ENCODE results near the gene GP1BB.

GP1BB gene

DNA sequence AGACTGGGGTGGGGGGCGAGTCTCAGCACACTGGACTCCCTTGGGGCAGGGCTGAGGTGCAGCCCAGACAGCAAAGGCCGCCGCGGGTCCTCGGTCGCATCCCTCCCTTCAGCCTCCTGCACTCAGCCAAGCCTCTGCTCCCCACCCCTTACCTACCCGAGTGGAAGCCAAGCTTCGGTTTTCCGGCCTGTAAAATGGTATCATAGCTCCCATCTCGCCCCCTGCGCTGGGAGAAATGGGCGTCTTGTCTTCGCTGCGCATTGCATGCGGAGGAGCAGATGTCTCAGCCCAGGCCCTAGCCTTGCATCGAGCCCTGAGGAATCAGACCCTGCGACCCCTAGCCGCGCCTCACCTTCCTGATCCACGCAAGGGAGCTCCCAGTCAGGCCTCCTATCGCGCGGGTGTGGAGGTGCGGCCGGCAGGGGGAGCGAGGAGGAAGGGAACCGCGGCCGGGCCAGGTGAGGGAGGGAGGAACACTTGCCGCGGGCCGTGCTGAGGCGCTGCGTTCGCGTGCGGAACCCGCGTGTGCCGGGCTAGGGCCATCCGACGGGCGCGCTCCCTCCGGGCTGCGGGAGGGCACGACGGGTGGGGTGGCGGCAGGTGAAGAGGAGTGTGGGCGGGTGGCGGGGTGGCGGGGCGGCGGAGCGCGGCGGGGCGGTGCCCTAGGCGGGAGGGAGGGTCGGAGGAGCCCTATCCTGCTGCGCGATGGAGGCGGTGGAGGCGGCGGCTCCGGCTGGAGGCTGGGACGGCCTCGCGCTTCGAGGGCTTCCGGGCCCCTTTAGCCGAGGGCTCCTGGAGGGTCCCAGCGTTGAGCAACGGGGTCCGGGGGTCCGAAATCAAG lies 33.2 kb downstream of the GP1BB start:
- peak; percentile 68 to 74 for DNase-seq

DNA sequence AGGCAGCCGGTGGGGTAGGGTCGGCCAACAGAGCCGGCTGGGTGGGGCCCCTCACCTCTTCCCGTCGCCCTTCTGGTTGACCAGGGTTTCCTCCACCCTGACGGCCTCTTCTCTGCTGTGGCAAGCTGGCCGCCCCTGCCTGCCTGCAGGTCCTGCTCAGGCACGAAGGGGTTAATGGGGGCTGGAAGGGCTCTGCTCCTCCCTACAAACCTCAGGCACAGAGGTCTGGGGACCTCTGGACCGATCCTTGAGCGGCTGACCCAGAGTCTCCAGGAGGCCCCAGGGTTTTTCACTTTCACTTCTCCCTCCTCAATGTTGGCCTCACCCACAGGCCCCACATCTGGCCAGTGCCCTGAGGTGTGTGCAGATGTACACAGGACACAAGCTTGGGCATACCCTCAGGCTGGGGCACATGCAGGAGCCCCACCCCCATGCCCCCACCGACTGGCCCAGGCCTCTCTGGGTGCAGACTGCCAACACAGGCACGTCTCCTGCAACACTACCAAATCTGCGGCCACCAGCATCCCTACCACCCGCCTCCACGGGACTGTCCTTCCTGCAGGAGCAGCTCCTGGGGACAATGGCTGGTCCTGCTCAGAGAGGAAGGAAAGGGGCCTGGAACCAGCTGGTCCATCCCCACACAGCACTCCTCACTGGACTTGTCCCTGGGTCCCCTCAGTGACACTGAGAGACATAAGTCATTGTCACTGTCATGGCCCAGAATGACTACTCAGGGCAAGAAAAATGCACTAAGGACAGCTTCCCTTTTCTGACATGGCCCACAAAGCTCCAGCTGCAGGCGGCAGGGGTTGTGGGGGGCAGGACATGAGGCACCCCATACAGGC lies 34.0 kb downstream of the GP1BB start:
- DNase-seq: no peak

DNA sequence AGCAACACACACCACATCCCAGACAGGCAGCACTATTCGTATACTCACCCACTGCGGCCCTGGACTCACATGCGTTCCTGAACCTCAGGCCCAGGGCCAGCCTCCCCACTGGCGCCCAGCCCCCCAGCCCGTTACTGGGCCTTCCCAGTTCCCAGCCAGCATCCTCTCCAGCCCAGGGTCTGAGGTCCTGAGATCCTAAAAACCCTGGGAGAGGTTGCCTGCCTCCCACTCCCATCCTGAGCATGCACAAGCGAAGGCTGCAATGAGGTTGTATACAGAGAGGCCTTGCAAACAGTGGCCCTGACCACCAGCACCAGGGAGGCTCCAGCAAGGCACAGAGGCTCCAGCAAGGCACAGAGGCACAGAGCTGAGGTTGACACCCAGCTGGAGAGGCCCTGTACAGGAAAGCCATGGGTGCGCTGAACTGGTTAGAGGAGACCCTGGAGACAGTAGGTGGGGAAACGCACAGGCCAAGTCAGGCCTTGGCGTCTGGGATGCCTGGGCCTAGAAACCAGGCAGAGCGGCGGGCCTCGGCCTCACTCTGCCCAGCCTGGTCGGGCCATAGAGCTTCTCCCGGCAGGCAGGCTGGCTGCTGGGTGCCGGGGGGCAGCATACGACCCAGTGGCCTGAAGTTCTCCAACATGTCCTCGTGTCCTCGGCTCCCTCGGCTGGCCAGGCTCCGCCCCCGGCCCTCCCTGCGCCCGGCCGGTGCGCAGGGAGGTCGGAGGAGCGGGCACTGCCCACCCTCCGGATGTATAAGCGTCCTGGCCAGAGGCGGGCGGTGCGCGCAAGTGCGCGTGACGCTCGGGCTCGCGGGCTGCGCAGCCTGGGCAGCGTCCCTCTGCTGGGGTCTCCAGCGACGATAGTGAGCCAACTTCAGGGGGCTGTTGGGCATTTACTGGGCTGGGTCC lies 34.9 kb downstream of the GP1BB start:
- DNase-seq: no peak

DNA sequence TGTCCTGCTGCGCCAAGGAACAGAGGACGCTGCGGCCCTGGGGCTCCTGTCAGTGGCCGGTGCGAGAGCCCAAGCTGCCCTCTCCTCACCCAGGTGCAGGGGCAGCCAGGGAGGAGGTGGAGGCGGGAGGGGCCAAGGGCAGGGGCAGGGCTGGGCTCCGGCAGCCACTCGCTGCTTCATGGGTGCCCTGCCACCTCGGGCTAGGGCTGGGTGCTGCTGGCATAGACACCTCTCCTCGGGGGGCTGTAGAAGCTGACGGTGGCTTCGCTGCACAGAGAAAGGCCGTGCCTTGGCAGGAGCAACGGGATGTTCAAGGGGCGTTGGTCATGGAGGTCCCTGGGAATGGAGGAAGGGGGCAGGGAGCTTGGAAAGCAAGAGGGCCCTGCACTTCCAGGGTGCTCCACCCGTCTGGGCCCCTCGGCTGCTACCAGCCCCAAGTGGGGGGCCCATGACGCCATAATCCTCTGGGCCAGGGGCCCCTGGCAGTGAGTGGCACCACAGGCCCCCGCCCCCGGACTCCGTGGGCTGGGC lies 35.6 kb downstream of the GP1BB start:
- no peak for DNase-seq

DNA sequence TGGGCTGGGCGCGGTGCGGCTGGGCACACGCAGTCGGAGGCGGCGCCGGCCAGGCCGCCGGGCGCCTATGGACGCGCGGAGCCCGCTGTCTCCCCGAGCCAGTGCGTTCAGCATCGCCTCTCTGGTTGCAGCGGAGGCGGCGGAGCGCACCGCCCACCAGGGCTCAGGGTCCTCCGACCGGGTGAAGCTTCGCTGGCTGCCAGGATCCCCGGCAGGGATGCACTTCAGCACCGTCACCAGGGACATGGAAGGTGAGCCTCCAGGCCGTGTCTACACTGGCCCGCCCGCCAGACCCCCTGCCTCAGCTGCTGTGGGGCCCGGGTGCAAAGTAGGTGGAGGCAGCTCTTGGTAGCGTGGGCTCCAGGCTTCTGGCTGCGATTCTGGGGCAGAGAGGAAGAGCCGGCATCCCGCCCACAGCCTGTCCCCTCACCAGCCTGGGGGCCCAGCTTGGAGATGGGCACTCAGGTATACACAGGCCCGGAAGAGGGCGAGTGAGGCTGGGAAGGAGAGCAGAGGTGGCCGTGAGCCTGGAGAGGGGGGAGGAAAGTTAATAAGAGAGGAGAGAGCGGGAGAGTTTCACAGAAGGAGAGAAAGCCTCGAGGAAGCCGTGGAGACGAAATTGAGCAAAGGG lies 36.2 kb downstream of the GP1BB start:
- DNase-seq: no peak

DNA sequence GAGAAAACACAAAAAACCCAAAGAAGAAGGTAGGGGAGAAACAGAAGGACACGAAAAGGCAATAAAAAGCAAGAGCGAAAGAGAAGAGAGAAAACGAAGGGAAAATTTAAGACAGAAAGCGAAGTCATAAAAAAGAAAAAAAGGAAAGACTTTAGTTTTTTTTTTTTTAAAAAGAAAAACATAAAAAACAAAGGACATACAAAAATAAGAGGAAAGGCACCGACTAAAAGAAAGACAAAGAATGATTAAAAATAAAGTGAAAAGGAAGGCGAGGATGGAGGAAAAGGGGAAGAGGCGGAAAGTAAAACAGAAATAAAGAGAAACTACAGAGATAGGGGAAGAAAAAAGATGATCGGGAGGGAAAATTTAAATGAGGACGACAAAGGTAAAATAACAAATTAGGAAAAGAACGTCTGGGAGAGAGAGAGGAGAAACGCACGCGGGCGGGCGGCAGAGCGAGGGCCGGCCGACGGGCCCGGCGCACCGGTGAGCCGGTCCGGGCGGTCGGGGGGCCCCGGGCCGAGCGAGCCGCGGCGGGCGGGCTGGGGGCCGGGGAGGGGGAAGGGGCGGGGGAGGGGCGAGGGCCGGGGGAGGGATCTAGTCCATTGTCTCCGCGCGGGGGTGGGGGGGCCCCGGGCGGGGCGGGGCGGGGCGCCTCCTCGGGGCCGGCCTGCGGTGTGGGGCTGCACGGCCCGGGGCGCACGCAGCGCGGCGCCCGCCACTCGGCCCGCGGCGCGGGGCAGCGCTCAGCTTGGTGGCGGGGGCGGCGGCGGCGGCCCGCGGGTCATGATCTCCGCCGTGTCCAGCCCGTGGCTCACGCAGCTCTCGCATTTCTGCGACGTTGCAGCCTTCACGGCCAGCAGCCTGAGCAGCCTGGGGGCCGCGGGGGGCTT lies 37.0 kb downstream of the GP1BB start, which contains the start of gene TBX1:
Gene TBX1 (plus strand): TSS at position 721 of the 893 bp plus-strand sequence. CDS start 66 bp downstream, at position 787.
- no peak for DNase-seq

DNA sequence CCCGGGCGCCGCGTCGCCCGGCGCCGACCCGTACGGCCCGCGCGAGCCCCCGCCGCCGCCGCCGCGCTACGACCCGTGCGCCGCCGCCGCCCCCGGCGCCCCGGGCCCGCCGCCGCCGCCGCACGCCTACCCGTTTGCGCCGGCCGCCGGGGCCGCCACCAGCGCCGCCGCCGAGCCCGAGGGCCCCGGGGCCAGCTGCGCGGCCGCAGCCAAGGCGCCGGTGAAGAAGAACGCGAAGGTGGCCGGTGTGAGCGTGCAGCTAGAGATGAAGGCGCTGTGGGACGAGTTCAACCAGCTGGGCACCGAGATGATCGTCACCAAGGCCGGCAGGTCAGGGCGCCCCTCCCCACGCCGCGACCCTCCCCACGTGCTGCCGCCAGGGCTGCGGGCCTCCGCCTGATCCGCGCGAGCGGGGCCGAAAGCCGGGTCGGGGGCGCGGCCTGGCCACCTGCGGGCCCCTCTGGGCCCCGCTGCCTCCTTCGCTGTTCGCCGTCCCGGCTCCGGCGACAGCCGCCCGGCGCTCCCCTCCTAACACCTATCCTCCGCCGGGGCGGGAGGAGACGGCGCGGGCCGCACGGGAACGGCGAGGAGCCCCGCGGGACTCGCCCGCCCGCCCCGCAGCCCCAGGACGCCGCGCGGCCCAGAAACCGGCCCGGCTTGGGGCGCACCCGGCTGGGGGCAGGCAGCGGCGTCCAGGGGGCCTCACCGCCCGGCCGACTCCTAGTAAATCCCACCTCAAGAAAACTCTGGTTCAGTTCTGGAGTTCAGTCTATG lies 37.8 kb downstream of the GP1BB start:
- DNase-seq: no peak

DNA sequence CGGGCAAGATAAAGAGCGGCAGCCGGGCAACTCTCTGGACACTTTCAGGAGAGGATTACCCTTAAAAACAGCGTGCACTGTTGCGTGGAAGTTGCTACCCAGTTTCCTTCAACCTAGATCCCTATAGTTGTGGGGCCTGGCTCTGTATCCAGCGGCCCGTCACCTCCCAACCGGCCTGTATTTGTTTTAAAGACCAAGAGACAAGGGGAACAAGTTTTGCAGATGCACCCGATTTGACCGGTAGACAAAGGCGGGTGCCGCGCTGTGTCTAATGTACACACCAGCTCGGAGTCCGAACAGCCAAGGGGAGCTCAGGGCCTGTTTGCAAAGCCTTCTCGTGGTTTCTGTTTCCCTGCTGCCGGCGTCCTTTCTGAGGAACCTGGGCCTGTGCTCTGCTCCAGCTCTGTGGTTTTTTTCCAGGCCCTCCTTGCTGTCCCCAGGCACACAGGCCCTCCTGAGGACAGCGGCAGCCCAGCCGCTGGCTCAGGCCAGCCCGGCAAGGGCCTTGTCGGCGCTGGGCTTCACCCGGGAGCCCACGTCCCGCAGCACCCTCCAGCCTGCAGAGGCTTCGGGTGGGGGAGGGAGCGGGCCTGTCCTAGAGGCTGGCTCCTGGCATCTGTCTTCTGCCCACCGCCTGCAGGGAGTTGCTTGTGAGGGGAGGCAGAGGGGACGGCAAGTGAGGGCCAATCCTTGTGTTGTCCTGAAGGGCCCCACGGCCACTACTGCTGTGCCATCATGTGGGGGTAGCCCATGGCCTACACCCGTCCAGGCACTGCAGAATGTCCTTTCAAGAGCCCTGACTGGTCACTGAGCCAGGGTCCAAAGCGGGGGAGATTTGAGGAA lies 38.6 kb downstream of the GP1BB start:
- no peak for DNase-seq

DNA sequence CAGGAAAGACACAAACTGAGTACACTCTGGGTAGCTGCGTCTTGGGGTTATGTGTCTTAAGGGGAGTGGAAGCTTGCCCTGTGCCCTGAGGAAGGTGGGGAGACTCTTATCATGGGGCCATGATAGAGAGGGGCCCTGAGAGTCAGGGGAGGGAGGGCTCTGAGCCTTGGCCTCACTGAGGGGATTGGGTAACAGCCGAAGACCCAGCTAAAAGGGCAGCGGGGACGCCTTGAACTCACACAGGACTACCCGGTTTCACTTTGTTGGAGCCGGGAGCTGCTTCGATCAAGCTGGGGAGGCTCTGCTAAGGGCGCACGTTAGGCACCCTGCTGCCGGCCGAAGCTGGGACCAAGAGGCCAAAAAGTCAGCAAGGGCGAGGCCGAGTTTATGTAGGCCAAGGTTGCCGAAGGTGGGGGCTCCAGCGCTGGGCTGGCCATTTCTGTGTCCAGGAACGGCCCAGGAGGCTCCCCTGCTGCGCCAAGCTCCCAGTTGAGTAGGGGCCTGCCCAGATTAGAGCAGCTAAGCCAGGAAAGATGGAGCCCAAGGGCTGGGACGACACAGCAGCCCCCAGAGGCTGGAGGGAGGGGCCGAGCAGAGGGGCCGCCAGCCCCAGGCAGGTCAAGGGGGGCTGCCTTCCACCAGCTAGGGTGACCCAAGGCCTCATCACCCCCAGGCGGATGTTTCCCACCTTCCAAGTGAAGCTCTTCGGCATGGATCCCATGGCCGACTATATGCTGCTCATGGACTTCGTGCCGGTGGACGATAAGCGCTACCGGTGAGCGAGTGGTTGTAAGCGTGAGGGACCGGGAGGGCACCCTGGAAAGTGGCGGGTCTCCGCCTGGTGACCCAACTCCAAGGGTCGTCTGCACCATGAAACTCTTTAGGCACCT lies 39.5 kb downstream of the GP1BB start:
- DNase-seq: no peak

DNA sequence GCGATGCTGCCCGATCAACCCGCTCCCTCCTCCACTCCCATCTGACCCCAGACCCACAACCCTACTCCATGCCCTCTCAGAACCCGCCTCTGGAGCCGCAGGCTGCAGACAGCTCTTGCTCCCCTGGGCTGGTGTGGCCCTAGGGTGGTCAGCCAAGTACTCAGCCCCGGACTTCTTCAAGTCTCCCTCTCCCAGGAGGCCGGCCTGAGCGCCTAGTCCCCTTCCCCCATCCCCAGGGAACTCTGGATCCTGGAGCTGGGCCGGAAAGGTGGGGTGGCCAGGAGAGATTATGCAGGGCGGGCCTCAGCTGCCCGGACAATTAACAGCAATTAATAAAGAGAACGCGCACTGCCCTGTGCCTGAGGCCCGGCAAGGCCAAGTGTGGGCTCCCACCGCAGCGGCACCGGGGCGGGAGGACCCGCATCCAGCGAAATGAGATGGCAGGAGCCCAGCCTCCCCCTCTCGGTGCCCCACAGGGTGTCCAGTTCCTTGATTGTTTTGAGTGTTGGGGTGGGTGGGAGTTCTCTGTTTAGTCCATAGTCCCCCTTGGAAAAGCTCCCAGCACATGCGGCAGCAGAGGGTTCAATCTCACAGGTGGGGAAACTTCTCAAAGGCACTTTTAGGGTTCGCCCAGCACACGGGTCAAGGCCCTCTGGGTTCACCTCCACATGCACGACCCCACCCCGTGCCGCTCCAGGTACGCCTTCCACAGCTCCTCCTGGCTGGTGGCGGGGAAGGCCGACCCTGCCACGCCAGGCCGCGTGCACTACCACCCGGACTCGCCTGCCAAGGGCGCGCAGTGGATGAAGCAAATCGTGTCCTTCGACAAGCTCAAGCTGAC lies 40.3 kb downstream of the GP1BB start:
- DNase-seq: no peak

DNA sequence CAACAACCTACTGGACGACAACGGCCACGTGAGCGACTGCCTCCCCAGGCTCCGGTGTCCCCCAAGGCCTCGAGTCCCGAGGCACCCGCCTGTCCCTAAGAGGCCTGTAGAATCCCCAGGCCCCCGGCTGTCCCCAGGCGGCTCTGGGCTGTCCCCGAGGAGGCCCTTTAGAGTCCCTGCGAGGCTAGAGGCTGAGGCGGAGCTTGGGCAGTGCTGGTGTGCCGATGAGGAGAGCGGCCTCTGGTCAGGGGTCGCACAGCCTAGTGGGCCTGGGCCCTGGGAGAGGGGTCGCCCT lies 40.9 kb downstream of the GP1BB start:
- no peak for DNase-seq

DNA sequence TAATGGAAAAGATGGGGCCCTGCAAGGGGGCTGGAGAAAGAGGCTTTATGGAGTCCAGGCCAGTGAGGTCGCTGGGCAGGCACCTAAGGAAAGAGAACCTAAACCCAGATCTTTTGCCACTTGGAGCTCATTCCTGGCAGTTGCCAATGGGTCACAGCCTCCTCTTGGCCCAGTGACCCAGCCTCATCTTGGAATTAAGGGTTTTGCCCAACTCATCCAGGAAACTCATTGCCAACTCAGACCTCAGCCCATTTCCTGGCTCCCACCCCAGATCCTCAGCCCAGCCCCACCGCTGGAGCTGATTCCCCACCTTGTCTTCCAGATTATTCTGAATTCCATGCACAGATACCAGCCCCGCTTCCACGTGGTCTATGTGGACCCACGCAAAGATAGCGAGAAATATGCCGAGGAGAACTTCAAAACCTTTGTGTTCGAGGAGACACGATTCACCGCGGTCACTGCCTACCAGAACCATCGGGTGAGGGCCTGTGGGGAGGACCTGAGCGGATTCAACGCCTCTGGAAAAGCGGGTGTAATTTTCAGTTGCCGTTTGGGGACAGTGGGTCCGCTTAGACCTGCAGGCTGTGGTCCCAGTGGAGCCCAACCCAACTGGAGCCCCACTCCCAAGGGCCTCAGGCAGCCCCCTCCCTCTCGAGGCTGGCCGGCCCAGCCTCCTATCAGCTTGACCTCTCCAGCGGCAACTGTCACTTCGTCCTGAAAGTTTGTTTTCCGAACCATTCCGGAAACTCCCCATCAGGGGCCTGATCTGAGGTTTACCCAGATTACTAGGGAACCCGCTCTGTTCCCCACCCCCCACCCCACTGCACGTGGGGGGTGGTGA lies 41.5 kb downstream of the GP1BB start:
- no peak for DNase-seq

DNA sequence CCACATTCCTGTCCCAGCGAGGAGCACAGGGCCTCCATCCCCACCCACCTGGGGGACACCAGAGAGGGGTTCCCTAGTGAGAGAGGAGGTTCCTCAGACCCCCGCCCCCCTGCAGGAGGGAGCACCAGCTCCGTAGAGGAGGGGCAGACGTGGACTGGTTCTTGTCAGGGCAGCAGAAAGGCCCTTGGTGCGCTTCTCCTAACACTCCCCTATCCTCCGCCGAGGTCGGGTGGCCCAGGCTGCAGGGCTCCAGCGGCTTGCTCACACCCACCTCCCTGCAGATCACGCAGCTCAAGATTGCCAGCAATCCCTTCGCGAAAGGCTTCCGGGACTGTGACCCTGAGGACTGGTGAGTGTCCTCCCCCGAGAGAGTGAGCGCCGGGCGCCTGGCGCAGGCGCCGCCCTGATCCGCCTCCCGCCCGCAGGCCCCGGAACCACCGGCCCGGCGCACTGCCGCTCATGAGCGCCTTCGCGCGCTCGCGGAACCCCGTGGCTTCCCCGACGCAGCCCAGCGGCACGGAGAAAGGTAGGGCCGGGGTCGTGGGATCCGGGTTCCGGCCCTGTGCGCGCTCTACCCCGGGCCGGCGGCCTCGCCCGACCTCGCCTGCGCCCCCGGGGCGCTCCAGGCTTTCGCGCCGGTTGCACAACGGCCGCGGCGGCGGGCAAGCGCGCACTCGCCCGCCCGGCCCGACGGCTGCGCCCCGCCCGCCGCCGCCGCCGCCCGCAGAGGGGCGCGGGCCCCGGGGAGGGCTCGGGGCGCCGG lies 42.3 kb downstream of the GP1BB start:
- peak in 1 of 2 donors; percentile 28 for DNase-seq

DNA sequence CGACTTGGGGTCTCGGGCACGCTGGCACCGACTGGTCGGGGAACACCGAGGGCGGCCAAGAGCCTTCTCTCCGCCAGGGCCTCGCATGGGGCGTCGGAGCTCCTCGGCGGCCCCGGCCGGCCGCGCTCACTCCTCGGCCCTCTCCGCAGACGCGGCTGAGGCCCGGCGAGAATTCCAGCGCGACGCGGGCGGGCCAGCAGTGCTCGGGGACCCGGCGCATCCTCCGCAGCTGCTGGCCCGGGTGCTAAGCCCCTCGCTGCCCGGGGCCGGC lies 42.8 kb downstream of the GP1BB start:
- no peak for DNase-seq

DNA sequence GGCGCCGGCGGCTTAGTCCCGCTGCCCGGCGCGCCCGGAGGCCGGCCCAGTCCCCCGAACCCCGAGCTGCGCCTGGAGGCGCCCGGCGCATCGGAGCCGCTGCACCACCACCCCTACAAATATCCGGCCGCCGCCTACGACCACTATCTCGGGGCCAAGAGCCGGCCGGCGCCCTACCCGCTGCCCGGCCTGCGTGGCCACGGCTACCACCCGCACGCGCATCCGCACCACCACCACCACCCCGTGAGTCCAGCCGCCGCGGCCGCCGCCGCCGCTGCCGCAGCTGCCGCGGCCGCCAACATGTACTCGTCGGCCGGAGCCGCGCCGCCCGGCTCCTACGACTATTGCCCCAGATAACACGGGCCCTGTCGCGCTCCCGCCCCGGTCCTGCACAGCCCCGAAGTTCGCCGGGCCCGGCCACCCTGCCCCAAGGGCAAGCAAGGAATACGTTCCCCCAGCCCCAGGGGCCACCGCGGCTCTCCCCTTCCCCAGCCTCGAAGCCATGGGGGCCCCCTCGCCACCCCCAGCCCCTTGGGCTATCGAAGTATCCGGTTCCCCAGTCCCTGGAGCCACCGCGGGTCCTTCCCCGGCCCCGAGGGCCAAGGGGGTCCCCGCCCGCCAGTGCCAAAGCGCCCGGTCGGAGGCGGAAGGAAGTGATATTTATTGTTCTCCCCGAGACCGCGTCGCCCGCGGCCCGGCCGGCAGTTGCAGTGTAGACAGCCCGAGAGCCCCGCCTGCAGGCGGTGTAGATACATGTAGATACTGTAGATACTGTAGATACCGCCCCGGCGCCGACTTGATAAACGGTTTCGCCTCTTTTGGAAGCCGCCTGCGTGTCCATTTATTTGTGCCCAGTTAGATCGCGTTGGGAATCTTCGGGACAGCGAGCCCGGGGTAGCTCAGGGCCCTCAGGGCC lies 43.4 kb downstream of the GP1BB start:
- DNase-seq: peak; percentile 44 to 68

Measured in stimulated activated CD4-positive, alpha-beta T cell treated with anti-CD3 and anti-CD28 coated beads, Interleukin-2, amount 100 ng/mL, for 24 hours (primary cell).